ACC112 (cell line): ENCODE data around the gene ADGRB3.

ENCODE experiments used
- H2AFZ ChIP-seq: fragments of 200-600 bp; sonication (generic); one replicate; pipeline ENCODE4 v1.6.0; 2017; ENCODE audit warnings: antibody characterized with exemption, low read length; ENCODE audit not compliant: unreplicated experiment
- H3K27ac ChIP-seq: fragments of 200-600 bp; sonication (generic); 2 replicates; pipeline ENCODE4 v1.5.1; 2014; ENCODE audit warnings: low read depth, mild to moderate bottlenecking, antibody characterized with exemption, low read length, moderate library complexity
- H3K27me3 ChIP-seq: fragments of 200-600 bp; sonication (generic); 2 replicates; pipeline ENCODE4 v1.6.1; 2014; ENCODE audit warnings: mild to moderate bottlenecking, antibody characterized with exemption, low read length, moderate library complexity, mixed read lengths; ENCODE audit not compliant: insufficient read depth
- H3K36me3 ChIP-seq: fragments of 200-600 bp; sonication (generic); 2 replicates; pipeline ENCODE4 v1.6.1; 2016; ENCODE audit warnings: mild to moderate bottlenecking, antibody characterized with exemption, low read length, moderate library complexity, mixed read lengths; ENCODE audit not compliant: insufficient read depth
- H3K4me1 ChIP-seq: fragments of 200-600 bp; sonication (generic); one replicate; pipeline ENCODE4 v1.6.1; 2016; ENCODE audit warnings: low read length, mixed read lengths; ENCODE audit not compliant: insufficient read depth, unreplicated experiment, control insufficient read depth
- H3K4me3 ChIP-seq: fragments of 200-600 bp; sonication (generic); 2 replicates; pipeline ENCODE4 v1.5.1; 2014; ENCODE audit warnings: mild to moderate bottlenecking, low read depth, low read length
- H3K79me2 ChIP-seq: fragments of 200-600 bp; sonication (generic); one replicate; pipeline ENCODE4 v1.6.0; 2016; ENCODE audit warnings: low read length; ENCODE audit not compliant: control insufficient read depth, unreplicated experiment, insufficient read depth

Gene ADGRB3

DNA sequence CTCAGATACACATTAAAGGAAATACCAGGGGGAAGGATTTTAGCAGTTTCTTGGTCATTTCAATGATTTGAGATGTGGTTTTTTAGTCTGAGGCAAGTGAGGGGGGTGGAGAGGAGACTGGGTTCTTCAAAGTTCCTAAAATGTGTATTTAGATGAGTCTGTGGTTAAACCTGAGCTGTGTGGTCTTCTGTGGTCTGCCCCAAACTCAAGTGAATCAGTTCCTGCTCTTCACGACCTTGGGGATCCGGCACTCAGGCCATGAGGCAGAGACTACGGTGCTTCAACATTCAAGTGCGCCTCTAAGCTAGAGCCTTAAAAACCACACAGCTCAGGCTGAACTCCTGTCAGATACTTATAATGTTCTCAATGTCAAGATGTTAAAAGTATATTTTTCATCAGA, 755.0 kb downstream of the ADGRB3 start:
- Histone ChIP-seq H3K36me3 (no peaks in the 10 kb centered on the region), H3K27ac (no peak overlapping the region), H3K79me2 (no peaks in the 10 kb centered on the region), H3K27me3 (no peaks in the 10 kb centered on the region), H3K4me3 (no peak overlapping the region), H3K4me1 (no peaks in the 10 kb centered on the region), H2AFZ (no peak overlapping the region)

DNA sequence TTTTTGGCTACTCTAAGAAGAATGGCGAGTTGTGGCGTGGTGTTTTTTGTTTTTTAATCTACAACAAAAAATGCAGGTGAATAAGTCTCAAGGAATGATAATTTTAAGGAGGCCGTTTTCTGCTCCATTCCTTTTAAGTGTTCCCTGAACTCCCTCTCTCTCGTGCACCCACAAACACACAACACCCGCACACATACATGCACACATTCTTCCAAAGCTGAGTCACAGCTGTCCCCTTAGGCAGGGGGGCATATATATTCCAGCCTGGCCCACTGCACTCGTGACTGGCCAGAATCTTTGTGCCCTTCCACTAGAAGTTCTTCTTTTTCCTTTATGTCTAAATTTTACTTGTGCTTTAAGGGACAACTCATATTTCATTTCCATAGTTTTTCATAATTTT, 756.0 kb downstream of the ADGRB3 start:
- no peaks in the 10 kb centered on the region for H3K79me2 ChIP-seq
- no peaks in the 10 kb centered on the region for H3K4me1 ChIP-seq
- H3K27me3 ChIP-seq, result no peaks in the 10 kb centered on the region
- no peak overlapping the region for H2AFZ ChIP-seq
- H3K4me3 ChIP-seq, result no peak overlapping the region
- no peak overlapping the region for H3K27ac ChIP-seq
- H3K36me3 ChIP-seq, result no peaks in the 10 kb centered on the region

DNA sequence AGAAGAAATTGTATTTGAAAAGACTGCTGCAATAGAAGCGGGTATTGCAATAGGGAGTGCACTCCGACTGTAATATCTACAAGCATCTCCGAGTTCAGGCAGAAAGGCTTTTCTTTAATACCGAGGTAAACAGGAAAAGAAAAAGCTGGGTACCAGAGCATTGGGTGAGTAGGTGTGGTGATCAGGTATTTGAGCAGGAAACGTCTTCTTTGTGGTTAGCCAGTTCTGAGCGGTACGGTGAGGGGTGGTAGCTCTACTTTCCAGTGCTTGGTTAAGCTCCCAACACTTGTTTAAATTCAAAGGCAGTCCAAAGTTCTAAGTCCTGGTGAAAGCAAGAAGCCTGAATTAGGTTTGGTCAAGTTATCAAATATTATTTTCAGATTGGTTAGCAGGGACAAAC, 757.7 kb downstream of the ADGRB3 start:
- H3K4me1 ChIP-seq, result no peaks in the 10 kb centered on the region
- H2AFZ ChIP-seq, result no peak overlapping the region
- no peaks in the 10 kb centered on the region for H3K36me3 ChIP-seq
- no peaks in the 10 kb centered on the region for H3K79me2 ChIP-seq
- no peaks in the 10 kb centered on the region for H3K27me3 ChIP-seq
- no peak overlapping the region for H3K27ac ChIP-seq
- H3K4me3 ChIP-seq, result no peak overlapping the region

DNA sequence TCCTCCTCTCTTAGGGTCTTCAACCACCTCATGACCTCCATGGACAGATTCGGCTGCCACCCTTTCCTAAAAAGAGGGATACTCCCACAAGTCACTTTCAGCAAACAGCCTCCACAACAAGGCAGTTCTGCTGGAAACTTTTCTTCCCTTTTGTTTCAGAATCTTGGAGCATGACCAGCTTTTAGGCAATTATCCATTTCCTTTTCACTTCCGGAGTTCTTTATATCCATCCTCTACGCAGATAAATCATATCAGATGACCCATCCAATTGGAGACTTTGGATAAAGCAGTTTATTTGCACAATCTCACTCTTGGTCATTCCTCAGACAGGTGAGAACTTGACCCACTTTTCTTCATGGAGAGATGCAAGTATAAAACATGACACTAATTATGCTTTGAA, 763.2 kb downstream of the ADGRB3 start:
- Histone ChIP-seq H3K36me3 (no peaks in the 10 kb centered on the region), H3K4me1 (no peaks in the 10 kb centered on the region), H3K27me3 (no peaks in the 10 kb centered on the region), H3K27ac (no peak overlapping the region), H3K79me2 (no peaks in the 10 kb centered on the region), H3K4me3 (no peak overlapping the region), H2AFZ (no peak overlapping the region)

DNA sequence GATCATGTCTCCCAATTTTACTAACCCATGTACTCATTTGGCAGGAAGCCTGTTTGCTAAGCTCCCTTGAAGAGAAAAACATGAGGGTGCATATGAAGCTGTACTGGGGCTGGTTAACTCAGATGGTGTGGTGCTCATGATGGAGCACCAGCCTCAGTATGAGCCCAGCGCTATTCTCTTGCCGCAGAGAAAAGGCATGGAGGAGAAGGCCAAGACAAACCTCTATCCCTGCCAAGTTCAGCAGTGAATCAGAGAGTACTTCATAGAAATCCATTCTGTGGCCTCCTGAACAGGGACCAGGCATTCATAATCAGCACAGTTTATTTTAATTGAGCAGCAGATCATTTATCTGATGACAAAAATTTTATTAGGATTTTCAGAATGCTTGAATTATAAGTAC, 763.6 kb downstream of the ADGRB3 start:
- no peaks in the 10 kb centered on the region for H3K79me2 ChIP-seq
- no peak overlapping the region for H2AFZ ChIP-seq
- H3K4me1 ChIP-seq, result no peaks in the 10 kb centered on the region
- no peaks in the 10 kb centered on the region for H3K27me3 ChIP-seq
- H3K4me3 ChIP-seq, result no peak overlapping the region
- no peak overlapping the region for H3K27ac ChIP-seq
- H3K36me3 ChIP-seq, result no peaks in the 10 kb centered on the region

DNA sequence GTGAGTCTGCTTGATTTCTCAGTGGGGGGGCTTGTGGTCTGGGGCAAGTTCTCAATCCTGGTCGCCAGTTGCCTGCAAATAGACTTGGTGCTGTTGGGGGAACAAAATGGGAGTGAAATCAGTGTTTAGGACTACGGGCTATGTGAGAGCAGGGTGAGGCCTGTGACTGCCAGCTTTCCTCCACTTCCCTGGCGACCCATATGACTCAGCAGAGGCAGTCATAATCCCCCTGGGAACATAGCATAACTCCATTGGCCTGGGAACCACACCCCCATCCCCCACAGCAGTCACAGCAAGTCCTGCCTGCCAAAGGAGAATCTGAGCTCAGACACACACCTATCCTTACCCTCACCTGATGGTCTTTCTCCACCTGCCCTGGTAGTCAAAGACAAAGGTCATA, 773.8 kb downstream of the ADGRB3 start:
- Histone ChIP-seq H3K4me1 (no peaks in the 10 kb centered on the region), H3K27ac (no peak overlapping the region), H3K27me3 (no peaks in the 10 kb centered on the region)

DNA sequence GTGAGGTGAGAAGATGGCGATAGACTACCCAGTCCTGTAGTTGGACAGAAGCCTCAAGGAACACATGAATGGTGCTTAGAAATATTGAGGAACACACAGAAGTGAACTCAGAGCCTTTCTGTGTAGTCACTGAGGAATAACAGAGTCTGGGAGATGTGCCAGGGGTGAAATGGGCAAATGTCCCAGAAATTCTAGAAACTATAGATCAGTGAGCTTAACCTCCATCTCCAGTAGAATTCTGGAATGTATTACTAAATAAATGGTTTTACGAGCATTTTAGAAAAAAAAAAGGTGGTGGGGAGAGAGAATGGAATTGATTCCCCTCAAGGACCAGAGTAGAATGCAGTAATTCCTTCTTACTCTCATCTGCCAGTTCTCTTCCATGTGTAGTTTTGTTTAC, 781.7 kb downstream of the ADGRB3 start:
- H2AFZ ChIP-seq, result no peak overlapping the region
- no peaks in the 10 kb centered on the region for H3K36me3 ChIP-seq
- no peaks in the 10 kb centered on the region for H3K79me2 ChIP-seq
- no peaks in the 10 kb centered on the region for H3K4me1 ChIP-seq
- H3K27ac ChIP-seq, result no peak overlapping the region
- H3K27me3 ChIP-seq, result no peaks in the 10 kb centered on the region
- H3K4me3 ChIP-seq, result no peak overlapping the region

More for the DNA sequence above, 773.8 kb downstream of the ADGRB3 start:
- Histone ChIP-seq H2AFZ (no peak overlapping the region), H3K36me3 (no peaks in the 10 kb centered on the region), H3K4me3 (no peak overlapping the region), H3K79me2 (no peaks in the 10 kb centered on the region)

DNA sequence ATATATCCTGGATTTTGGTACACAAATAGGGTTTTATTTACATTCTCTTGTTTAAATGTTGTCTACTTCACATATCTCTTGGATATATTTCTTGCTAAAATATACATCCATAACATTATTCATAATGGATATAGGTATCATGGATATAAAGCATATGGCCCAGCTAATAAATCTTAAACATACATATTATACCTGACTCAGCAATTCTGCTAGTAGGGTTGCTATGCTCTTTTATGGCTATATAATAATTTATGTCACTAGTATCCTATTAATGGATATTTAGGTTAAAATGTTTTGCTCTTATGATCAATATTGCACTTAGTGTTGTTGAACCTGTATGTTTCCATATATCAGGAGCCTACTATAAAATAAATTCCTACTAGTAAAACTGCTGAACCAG, 786.2 kb downstream of the ADGRB3 start:
- Histone ChIP-seq H3K4me1 (no peaks in the 10 kb centered on the region), H3K4me3 (no peak overlapping the region), H2AFZ (no peak overlapping the region), H3K27me3 (no peaks in the 10 kb centered on the region), H3K27ac (no peak overlapping the region), H3K79me2 (no peaks in the 10 kb centered on the region), H3K36me3 (no peaks in the 10 kb centered on the region)

DNA sequence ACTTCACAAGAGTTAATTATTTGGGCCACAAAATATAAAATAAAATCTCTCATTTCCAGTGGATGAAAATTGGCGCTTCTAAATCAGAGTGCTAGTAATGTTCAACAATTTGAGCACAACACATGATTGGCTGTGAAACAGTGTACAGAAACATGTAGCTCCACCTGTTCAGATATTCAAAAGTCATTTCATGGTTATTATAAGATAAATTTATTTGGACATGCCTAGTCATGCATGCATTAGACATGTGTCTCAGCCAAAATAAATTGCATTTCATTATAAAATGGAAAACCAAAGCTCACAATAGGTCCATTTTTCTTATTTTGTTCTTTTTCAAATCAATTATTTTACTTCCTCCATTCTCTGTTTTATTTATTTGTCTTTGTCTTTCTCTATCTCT, 786.9 kb downstream of the ADGRB3 start:
- H3K36me3 ChIP-seq, result no peaks in the 10 kb centered on the region
- H3K4me3 ChIP-seq, result no peak overlapping the region
- no peaks in the 10 kb centered on the region for H3K4me1 ChIP-seq
- H3K27me3 ChIP-seq, result no peaks in the 10 kb centered on the region
- H3K27ac ChIP-seq, result no peak overlapping the region
- no peaks in the 10 kb centered on the region for H3K79me2 ChIP-seq
- no peak overlapping the region for H2AFZ ChIP-seq

DNA sequence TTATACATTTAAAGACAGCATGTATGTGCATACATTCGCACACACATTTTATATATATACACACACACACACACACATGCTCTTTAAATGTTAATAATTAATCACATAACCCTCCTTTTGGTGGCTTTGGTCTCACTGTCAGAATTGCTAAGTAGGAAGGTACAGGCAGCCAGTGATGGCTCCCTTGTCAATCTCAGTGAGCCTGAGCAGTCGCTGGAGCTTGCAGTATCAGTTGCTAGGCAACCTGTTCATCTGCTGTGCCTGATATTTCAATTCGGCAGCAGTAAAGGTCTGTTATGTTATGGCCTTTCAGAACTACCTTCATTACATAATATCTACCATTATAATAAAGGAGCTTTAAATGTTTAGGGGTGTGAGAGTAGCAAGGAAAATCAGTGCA, 787.4 kb downstream of the ADGRB3 start:
- Histone ChIP-seq H3K27ac (no peak overlapping the region), H2AFZ (no peak overlapping the region), H3K27me3 (no peaks in the 10 kb centered on the region), H3K4me3 (no peak overlapping the region), H3K4me1 (no peaks in the 10 kb centered on the region), H3K79me2 (no peaks in the 10 kb centered on the region), H3K36me3 (no peaks in the 10 kb centered on the region)

DNA sequence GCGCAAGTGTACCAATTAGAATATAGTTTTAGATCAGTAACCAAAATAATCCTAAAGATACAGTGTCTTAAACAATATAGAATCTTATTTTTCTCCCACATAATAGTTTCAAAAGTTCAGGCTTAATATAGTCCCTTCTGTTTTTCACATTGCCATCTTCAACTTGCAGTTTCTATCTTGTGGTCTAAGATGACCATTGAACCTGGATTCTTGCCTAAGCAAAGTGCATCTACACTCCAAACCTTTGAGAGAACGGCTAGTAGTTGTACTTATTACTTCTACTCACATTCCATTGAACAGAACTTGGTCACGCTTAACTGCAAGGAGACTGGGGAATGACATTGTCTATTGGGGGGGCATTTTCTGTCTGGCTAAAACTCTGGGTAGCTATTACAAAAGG, 788.7 kb downstream of the ADGRB3 start:
- Histone ChIP-seq H3K4me1 (no peaks in the 10 kb centered on the region), H3K4me3 (no peak overlapping the region), H3K79me2 (no peaks in the 10 kb centered on the region), H2AFZ (no peak overlapping the region), H3K27me3 (no peaks in the 10 kb centered on the region), H3K27ac (no peak overlapping the region), H3K36me3 (no peaks in the 10 kb centered on the region)

DNA sequence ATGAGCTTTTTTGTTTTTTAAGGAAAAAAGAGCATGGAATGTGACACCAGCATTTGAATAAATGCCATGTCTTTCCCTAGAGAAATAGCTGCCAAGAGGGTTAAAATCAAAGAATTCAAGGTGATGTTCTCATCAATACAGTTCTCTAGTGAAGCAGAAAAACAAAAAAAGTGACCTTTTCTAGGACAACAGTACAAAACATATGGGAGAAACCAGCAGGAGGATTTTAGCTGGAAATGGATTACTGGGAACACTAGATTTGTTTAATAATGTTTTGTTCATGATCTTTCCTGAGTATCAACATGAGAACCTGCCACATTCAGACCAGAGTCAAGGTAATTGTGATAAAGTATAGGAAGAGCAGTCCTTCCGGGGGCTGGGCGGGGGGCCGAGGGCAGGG, 789.5 kb downstream of the ADGRB3 start:
- H2AFZ ChIP-seq, result no peak overlapping the region
- no peaks in the 10 kb centered on the region for H3K27me3 ChIP-seq
- H3K36me3 ChIP-seq, result no peaks in the 10 kb centered on the region
- H3K4me3 ChIP-seq, result no peak overlapping the region
- H3K79me2 ChIP-seq, result no peaks in the 10 kb centered on the region
- H3K27ac ChIP-seq, result no peak overlapping the region
- H3K4me1 ChIP-seq, result no peaks in the 10 kb centered on the region
